Mammary epithelial cell (primary cell): ENCODE measurements around the gene ANGPT4.

ENCODE experiments used
- CTCF ChIP-seq, 2 donors: IDR thresholded peaks in 1 of 2; conservative IDR thresholded peaks in 1 of 2; 2 replicates each; pipeline ENCODE4 v1.5.1; 2011 to 2012; ENCODE audit warnings: inconsistent platforms in 2 of 2, low read length in 2 of 2, mild to moderate bottlenecking in 2 of 2, control low read depth in 1 of 2, low read depth in 1 of 2; ENCODE audit not compliant: insufficient read depth in 1 of 2; ENCODE audit errors: extremely low read depth in 1 of 2
- EZH2 ChIP-seq: IDR thresholded peaks from 2 replicates; pipeline ENCODE4 v1.6.1; 2012; ENCODE audit warnings: low read length, inconsistent platforms, borderline replicate concordance

- no peak for TF ChIP-seq CTCF (conservative IDR thresholded peaks at IDR 0.05 in 1 of 2, IDR thresholded peaks at IDR 0.05 in 1 of 2; ENCODE audit: extremely low read depth in 1 of 2, insufficient read depth in 1 of 2, low read depth in 1 of 2, low read length in 2 of 2)
- TF ChIP-seq EZH2 = no peak
Measured at GRCh38 chr20:914727-915498, 1.2 kb downstream of the ANGPT4 start.
